ENCODE results near the gene LBR. TPM values are rescaled to one million over a fixed set of nuclear protein-coding genes. Genes with fewer than 3 reads are reported as not detected.
"Not testable (repeated sequence)": the region's sequence is repeated elsewhere in the genome, so short reads cannot be mapped to it uniquely, and the experiment has no call there.

Gene LBR
- total RNA-seq, 1 donor from 2014 or later, result 64.8 TPM

DNA sequence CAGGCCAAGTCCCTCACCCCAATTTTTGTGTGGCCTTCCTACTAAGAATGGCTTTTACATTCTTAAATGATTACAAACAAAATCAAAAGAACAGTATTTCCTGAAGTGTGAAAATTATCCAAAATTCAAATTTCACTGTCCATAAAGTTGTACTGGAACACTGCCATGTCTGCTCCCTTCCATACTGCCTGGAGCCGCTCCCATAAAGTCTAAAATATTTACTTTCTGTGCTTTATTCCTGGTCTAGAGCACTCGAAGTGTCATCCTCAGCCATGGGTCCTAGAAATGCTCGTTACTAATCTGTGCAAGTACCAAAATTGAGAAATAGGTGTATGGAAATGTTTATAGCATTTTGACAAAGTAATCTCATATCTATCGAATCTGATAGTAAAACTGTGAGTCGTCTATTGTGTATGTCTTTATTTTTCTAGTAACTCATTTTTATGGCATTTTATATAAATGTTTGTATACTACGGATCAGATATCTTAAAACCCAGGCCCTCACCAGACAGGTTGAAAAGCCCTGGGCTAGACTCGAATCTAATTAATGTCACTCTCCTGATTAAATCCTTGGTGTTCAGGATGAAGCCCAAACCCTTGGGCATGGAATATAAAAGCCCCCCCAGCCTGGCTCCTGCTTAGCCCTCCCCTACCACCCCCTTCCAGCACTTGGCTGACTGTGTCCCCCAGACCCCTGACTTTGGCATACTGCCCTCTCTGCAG, 4.9 kb downstream of the LBR start:
- DNase-seq, result no peak

DNA sequence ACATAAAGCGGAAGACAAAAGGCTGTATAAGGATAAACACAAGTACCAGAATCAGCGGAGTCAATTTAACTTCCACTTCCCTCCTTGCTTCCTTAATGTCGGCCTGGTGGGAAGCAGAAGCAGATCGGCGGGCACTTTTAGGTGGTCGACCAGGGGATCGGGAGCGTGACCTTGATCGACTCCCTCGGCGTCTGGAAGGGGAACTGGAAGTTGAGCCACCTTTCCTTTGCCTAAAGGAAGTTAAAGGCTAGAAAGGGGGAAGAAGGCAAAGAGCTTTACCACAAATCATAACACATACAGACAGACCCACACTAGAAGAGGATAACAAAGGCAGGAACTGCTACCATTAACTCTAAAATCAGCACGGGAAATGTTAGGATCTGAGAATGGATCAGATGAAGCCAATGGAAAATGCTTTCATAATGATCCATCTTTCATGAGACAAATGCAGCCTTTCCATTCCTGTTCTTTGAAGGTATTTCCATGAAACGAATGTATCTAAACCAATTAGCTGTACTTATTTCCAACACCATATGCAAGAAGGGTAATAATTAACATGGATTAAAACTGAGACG, 5.7 kb downstream of the LBR start:
- DNase-seq, result no peak

DNA sequence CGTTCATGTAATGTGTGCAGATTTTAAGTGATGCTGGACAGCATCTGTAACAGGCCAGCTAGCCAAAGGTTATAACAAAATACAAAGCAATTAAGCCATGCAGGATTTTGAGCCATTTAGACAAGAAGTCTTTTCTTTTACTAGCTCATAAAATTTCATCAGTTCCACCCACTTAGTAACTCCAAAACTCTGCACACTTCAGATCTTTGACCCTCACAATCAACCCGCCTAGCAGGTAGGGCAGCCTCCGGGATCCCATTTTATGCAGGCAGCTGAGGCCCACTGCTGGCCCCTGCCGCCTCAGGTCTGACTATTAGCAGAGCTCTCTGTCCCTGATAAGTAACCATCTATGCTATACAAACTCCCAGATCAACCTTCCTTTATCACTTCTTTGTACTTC, 9.2 kb downstream of the LBR start:
- DNase-seq, result no peak

DNA sequence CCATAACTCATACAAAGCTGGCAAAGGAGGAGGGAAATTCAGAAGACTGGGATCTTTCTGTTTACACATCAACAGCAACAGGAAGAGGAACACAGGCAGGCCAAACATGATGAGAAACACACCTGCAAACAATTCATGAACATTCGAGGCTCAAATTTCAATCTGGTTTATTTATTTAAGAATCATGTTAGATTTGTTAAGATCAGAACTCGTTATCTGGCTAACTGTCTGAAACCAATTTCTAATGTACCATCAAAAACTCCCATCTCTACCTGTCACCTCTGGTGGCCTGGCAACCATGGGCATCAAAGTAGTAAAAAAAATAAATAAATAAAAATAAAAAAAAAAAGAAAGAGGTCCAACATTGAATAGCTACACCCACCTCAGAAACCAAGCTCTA, 9.8 kb downstream of the LBR start:
- no peak for DNase-seq

DNA sequence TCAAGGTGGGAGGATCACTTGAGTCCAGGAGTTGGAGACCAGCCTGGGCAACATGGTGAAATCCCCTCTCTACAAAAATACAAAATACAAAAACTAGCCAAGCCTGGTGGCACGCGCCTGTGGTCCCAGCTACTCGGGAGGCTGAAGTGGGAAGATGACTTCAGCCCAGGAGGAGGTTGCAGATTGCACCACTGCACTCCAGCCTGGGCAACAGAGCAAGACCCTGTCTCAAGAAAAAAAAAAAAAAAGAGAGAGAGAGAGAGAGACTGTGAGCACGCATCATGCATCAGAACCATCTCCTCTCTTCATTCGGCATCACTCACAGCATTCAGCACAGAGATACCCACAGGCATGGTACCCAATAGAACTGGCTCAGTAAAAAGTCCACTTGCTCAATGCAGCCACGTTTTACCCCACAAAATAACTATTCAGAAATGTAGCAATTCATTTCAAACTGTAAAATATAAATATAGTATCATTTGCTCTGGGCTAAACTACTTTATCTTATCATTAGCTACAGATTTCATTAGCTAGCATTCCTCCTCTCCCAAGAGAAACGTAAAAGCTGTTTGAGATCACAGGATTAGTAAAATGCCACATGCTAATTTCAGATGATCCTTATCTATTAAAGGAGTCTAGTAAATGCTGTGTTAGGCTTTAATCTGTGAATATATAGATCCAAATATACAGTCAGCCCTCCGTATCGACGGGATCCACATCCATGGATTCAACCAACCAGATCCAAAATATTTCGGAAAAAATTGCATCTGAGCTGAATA, 11.7 kb downstream of the LBR start:
- DNase-seq, result no peak

DNA sequence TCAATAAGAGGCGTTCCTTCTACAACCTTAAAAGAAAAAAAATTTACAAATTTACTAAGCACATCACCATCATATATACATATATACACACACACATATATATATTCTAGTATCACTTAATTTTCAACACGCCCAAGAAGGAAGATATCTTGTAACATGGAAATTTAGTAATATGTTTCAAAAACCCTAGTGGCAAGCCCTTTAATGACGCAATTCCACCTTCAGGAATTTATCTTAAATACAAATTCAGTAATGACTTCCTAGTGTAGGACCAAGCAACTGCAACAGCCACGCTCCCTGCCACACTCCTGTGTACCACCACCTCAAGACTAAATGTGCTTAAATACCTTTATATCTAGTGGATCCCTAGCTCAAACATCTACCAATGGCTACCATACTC, 12.5 kb downstream of the LBR start:
- no peak for DNase-seq

DNA sequence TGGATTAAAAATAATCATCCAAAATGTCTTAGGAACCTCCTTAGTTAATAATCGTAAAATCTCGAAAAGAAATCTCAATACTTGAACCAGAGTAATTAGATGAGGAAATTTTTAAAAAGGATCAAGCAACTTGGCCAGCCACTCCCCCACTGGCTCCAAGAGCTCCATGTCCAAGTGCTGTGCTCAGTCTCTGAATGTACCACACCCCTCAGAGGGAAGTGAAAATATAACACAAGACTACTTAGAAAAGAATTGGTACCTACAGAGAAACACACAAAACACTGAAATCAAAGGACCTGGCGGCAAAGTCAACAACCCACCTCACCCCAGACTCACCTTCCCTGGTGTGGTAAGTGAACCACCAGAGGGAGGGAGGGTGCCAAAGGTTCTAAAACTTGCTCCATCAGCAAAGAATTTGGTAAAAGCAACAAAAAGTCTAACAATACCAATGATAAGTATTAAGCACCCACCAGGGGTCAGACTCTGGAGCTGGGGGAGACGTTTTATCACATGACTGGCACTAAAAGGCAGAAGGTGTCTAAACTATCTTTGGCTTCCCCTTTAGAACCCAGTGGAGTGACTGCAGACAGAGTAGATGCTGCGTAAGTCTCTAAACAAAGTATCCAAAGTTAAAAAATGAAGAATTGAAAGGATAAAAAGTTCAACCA, 14.0 kb downstream of the LBR start:
- no peak for DNase-seq

DNA sequence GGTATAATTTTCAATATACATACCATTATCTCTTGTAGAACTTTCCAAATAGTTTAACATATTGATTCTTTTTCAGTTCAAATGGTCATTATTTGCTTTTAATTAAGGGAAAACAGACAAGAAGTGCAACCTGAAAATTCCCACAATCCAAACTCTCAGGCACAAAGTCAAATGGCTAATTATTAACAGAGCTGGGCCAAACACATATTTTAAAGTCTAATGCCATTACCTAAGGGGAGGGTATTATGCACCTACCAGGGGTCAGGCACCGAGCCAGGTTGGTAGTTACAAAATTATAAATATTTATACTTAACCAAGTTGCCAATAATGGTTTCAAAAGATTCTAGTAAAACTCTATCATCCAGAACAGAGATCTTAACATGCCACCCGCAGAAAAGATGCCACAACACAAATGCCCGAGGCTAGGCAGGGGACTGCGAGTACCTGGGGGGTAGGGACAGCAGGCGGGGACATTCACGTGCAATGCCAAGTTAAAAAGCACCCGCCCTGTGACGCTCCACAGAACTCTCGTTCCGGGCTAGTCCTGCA, 15.0 kb downstream of the LBR start:
- DNase-seq, result no peak

DNA sequence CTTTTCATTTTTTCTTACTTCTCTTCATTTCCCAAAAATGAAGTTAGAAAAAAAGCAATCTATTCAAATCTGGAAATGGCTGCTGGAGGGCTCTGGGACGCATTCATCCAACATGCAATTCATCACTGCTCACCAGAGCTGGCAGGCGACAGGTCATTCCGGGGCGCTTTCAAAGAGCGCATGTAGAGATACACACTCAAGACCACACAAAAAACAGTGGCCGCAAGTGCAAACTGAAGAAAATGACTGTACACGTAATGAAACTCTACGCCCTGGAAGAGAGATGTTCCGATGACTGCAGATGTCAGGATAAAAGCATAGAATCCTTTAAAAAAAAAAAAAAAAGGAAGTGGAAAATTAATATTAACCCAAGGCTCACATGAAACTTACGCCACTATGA, 15.5 kb downstream of the LBR start:
- no peak for DNase-seq

DNA sequence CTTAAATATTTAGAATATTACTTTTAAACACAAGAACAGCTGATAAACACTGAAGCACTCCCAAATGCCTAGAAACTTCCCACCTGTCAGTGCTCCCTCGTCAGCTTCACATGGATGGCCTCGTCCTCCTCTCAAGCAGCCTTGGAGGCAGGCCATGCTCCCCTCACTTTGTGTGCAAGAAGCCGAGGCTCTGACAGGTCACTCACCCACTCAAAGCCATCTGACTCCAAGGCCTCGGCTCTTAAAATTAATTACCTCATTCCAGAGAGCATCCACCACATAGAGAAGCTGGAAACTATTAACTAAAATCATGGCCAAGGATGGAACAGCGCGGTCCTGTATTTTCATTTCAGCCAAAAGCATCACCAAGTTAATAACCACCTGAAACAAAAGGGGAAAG, 17.8 kb downstream of the LBR start:
- DNase-seq, result no peak

DNA sequence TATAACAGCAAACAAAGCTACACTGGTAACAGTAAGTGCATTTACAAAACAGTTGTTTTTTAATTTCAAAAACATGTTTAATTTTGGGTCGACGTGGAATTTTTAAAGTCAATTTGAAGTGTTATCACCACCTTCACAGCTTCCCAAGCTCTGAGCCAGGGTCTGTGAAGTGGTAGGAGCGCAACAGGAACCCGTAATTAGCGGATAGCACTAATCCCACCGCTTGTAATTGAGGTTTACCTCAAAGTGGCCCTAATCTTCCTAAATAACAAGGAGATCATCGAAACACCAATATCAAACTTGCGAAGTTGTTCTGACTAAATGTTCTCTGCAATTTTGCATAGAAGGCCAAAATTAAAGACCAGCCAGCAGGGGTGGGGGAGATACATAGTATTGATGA, 18.8 kb downstream of the LBR start:
- no peak for DNase-seq

DNA sequence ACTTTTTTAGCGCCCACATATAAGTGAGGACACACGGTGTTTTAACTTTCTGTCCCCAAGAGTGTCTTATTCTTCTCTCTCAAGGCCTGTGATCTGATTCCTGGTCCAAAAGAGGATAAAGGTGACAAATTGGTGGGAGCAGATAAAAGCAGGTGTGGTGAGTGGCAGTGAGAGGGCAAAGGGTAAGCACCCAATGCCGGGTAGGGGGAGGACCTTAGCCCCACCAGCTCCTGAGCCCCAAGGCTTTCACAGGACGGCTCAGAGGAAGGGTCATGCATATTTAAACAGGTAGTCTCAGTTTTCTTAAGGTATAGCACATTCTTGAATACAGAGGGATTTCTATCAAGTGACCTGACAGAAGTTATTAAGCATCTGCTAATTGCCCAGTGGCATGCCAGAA, 19.6 kb downstream of the LBR start:
- no peak for DNase-seq

DNA sequence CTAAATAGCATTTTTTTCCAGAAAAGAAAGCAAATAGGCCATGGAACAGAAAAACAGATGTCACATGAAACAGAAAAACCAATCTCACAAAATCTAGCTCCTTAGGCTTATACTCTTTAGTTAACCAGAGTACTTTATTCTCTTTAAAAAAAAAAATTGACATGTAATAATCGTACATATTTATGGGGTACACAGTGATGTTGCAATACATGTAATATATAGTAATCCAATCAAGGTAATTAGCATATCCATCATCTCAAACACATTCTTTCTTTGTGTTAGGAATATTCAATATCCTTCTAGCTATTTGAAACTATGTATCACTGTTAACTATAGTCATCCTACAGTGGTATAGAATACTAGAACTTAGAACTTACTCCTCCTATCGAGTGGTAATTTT, 20.1 kb downstream of the LBR start:
- DNase-seq, result no peak

DNA sequence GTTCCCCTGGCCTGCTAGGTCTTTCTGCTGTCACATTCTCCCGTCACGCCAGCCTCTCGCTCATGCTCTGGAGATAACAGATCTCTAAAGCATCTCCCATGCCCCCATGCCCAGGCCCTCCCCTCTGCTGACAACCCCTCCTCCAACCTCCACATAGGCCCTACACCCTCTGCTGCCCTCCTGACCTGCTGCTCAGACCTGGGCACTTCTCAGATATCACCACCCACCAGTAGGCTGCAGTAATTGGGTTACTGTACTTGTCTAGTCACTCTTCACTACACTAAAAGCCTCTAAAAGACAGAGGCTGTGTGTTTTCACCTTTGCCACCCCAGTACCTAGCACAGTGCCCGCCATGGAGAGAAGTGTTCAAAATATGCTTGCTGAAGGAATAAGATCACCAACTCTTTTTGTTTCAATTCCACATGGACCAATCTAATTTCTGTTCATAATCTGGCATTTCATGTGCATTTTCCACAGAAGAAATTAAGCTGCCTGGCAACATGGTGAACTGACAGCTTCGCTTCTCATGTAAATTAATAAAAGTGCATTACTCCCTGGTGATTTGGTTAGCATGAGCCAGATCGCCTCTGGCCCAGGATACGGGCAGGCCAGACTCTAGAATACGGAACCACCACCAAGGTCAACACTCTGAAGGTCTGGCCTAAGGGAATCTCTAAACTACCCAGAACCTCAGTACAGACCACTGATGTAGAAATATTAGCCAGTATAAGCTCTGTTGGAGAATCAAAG, 20.7 kb downstream of the LBR start:
- DNase-seq, result no peak

DNA sequence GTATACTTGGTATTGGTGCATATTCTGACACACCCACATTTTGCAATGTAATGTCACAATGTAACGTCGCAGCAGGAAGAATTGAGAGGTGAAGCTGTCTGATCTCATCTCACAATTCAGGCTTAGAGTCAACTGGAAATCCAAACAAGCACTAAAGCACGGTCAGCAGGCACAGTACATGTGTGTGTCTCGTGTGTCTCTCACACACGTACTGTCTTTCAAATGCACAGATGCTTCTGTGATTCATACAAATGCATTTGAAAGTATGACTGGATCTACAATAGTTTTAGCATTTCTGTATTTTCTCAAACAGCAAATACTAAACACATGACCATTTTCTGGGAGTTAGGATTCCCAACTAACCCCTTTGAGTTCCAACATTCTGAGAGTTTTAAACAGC, 26.9 kb downstream of the LBR start:
- DNase-seq, result no peak

DNA sequence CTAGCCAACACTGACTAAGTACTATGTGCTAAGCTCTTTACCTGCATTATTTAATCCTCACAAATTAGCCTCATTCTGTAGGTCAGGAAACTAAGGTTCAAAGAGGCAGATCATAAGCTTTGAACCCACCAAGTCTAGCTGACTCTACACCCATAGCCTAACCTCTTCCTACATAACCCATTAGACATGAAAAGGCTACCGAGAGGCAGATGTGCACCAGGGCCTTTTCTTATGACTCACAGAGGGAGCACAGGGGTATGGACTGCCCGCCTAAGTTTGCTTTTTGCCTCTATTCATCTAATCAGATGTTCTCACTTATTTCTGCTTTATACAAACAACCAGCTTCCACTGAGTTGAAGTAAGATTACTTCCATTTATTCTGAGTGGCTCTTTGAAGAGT, 31.5 kb downstream of the LBR start:
- DNase-seq, result no peak

DNA sequence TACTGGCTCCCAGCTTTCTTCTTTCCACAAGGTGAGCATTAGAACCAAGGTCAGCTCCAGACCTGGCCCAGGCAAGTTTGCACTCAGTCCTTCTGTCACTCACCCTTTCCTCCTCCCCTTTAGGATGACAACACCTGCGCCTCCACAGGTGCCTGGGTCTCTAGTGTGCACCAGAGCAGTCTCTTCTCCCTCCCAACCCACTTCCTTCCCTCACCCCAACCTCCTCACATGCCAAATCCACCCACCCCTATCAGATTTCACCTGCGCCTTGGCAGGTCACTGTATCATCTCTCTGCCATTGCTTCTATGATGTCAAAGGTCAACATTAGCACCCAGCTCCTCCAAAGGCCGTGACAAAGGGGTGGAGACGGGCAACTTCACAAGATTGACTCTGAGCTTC, 38.0 kb downstream of the LBR start:
- no peak for DNase-seq

DNA sequence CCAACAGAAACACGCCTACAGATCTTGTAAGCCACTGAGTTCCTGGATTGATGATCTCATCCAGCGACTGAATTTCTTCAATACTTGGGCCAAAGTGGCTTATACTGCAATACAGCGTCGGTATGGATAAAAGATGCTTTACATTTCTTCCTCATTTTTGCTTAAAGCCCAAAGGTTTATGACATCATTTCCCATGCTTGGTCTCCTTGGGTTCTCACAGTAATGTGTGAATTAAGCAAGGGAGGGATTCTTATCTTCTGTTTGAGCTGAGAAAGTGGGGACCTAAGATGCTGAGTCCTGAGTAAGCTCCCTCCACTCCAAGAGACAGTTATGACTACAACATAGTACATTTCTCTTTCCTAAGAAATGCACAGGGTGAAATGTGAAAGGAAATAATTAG, 39.5 kb downstream of the LBR start:
- no peak for DNase-seq

DNA sequence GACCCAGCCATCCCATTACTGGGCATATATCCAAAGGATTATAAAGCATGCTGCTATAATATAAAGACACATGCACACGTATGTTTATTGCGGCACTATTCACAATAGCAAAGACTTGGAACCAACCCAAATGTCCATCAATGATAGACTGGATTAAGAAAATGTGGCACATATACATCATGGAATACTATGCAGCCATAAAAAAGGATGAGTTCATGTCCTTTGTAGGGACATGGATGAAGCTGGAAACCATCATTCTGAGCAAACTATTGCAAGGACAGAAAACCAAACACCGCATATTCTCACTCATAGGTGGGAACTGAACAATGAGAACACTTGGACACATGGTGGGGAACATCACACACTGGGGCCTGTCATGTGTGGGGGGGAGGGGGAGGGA, 41.0 kb downstream of the LBR start:
- DNase-seq, result not testable (repeated sequence)

DNA sequence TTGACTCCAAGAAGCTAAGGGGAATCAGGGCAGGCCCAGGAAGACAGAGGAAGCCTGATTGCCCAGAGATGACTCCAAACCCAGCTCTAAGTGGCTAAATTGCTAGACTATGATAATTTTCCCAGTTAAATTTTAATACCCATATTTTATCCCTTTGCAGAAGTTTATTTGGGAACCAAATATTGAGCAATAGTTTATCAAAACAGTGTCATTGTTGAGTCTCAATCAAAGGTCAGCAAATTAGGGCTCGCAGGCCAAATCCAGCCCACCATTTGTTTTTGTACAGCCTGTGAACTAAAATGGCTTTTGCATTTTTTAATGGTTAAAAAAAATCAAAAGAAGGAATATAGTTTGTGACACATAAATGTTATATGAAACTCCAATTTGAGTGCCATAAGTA, 47.1 kb downstream of the LBR start:
- DNase-seq, result no peak

DNA sequence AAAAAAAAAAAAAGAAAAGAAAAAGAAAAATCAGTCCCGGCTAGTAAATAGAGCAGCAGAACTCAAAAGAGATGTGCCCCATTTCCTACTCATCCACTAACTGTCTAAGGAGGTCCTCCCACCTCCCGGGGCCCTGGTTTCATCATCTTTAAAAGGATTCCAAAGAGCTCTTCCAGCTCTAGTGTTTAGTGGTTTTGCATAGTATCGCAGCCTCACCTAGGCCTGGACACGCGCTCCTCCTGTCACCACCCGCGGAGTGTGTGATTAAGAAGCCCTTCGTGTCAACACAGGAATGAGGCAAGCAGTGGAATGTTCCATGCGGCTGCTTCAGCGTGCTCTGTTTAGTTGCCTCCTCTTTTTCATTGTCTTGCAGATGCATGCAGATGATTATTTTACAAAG, 49.0 kb downstream of the LBR start:
- DNase-seq, result no peak

DNA sequence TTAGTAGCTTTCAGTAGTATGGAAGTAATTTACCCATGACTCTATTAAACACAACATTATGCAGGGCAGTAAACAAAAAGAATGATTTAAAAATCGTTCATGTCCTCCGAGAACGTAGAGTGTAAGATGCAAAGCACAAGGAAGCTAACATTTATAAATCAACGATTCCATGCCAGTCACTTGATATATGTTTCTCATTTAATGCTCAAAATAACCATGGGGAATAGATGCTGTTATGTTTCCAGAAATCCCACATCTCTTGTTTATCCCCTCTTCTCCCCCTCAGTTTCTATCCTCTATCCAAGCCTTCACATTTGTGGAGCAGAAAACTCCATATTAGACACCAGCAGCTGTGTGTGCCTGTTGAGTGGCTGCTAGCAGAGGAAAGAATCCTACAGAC, 52.8 kb downstream of the LBR start:
- DNase-seq, result no peak
